ENCODE results near the gene ANKRD53.

The ANKRD53 gene

DNA sequence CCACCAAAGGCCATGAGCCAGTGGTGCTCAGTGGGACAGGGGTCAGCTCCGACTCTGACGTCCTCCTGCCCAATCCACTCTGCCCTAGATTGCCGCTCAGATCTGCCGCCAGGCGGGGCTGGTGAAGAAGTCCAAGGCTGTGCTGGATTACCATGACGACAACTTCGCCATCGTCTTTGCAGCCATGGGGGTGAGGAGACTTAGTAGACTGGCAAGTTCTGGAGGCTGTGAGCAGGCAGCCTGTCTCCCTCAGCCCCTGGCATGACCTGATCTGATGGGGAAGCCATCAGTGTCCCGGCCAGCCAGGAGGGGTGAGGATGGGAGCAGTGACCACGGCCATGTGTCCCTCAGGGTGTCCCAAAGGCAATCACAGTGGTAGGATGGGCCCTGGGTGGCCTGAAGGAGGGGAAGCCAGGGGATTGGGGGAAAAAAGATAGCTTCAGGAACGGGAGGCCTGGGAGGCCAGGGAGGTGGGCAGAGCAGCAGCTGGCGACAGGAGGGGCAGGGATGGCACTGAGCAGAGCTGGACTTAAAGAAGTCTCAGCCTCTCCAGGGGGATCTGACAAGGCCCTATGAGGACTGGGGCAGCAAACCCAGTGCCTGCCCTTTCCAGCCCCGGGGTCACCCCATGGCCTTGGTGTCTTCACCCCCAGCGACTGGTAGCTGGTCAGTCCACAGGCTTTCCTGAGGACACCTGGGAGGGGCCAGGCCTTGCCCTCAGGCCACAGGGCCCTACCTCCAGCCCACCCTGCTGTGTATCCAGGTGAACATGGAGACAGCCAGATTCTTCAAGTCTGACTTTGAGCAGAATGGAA lies 17.4 kb upstream of the ANKRD53 start:
- no peaks in the 10 kb centered on the region for H4K20me1 ChIP-seq (ENCODE audit: insufficient read depth)
- no peak overlapping the region for H3K4me3 ChIP-seq (IDR thresholded peaks at IDR 0.05; ENCODE audit: insufficient read depth, low read depth, low read length)
- no peak overlapping the region for H3K27ac ChIP-seq
- no peak overlapping the region for H3K9ac ChIP-seq
- no peaks in the 10 kb centered on the region for H3K79me2 ChIP-seq (ENCODE audit: insufficient read depth, low read depth)
- peaks cover 6% of the 10 kb centered on the region for H3K27me3 ChIP-seq (ENCODE audit: insufficient read depth, low read depth)
- H2AFZ ChIP-seq (ENCODE audit: low read depth) = no peak overlapping the region
- H3K36me3 ChIP-seq (ENCODE audit: insufficient read depth) = no peaks in the 10 kb centered on the region
- H3K4me1 ChIP-seq (ENCODE audit: low read depth, poor library complexity, severe bottlenecking) = no peaks in the 10 kb centered on the region
- H3K4me2 ChIP-seq = no peak overlapping the region
- TF ChIP-seq CTCF (conservative IDR thresholded peaks at IDR 0.05; ENCODE audit: low read depth, low read length) = no peak

GRCh38 chr2:70961648-70961994 lies 16.8 kb upstream of the ANKRD53 start:
- Histone ChIP-seq H3K4me3 (IDR thresholded peaks at IDR 0.05; ENCODE audit: insufficient read depth, low read depth, low read length) (no peak overlapping the region), H3K36me3 (ENCODE audit: insufficient read depth) (no peaks in the 10 kb centered on the region), H3K27ac (no peak overlapping the region), H3K79me2 (ENCODE audit: insufficient read depth, low read depth) (no peaks in the 10 kb centered on the region), H4K20me1 (ENCODE audit: insufficient read depth) (no peaks in the 10 kb centered on the region), H2AFZ (ENCODE audit: low read depth) (no peak overlapping the region), H3K27me3 (ENCODE audit: insufficient read depth, low read depth) (peaks cover 6% of the 10 kb centered on the region), H3K9ac (no peak overlapping the region), H3K4me2 (no peak overlapping the region), H3K4me1 (ENCODE audit: low read depth, poor library complexity, severe bottlenecking) (no peaks in the 10 kb centered on the region)
- TF ChIP-seq CTCF (conservative IDR thresholded peaks at IDR 0.05; ENCODE audit: low read depth, low read length) = no peak

GRCh38 chr2:70962211-70962884 lies 16.1 kb upstream of the ANKRD53 start:
- peaks cover 6% of the 10 kb centered on the region for H3K27me3 ChIP-seq (ENCODE audit: insufficient read depth, low read depth)
- H3K79me2 ChIP-seq (ENCODE audit: insufficient read depth, low read depth) = no peaks in the 10 kb centered on the region
- no peaks in the 10 kb centered on the region for H3K4me1 ChIP-seq (ENCODE audit: low read depth, poor library complexity, severe bottlenecking)
- H3K4me3 ChIP-seq (IDR thresholded peaks at IDR 0.05; ENCODE audit: insufficient read depth, low read depth, low read length) = no peak overlapping the region
- H2AFZ ChIP-seq (ENCODE audit: low read depth) = no peak overlapping the region
- H3K27ac ChIP-seq = no peak overlapping the region
- no peak for TF ChIP-seq CTCF (conservative IDR thresholded peaks at IDR 0.05; ENCODE audit: low read depth, low read length)
- no peaks in the 10 kb centered on the region for H3K36me3 ChIP-seq (ENCODE audit: insufficient read depth)
- no peaks in the 10 kb centered on the region for H4K20me1 ChIP-seq (ENCODE audit: insufficient read depth)
- no peak overlapping the region for H3K9ac ChIP-seq
- no peak overlapping the region for H3K4me2 ChIP-seq

DNA sequence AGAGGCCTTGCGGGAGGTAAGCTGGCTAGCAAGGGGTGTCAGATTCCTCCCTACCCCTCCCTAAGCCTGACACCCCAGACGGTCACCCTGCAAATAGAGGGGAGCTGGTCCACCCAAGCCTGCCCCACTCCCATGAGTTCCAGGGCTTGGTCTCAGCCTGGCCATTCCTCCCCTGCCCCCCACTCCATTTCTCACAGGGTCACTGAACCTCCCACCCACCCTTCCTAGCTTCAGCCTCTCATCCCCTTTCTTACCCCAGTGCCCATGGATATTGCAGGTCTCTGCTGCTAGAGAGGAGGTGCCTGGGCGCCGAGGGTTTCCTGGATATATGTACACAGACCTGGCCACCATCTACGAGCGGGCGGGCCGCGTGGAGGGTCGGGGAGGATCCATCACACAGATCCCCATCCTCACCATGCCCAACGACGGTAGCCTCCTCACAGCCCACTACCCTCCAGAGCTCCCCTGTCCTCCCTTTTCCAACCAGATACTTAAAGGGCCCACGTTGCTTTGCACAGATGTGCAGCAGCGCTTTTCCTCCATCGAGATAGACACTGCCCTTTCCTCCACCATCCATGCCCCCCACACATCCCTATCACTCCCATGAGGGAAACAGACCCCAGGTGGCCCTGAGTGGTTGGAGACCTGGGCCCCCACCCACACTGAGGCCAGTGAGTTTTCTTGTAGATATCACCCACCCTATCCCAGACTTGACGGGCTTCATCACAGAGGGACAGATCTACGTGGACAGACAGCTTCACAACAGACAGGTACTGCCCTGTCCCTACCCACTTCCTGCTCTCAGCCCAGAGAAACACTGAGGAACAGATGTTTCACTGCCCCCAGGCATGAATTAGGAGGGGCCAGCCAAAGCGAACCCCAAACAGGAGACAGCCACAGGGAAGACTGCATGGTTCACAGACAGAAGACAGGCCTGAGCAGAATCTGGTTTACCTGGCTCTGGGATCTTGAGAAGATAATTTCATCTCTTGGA lies 15.2 kb upstream of the ANKRD53 start:
- Histone ChIP-seq H3K9ac (no peak overlapping the region), H3K27me3 (ENCODE audit: insufficient read depth, low read depth) (peaks cover 6% of the 10 kb centered on the region), H4K20me1 (ENCODE audit: insufficient read depth) (no peaks in the 10 kb centered on the region), H3K27ac (no peak overlapping the region), H3K4me3 (IDR thresholded peaks at IDR 0.05; ENCODE audit: insufficient read depth, low read depth, low read length) (no peak overlapping the region), H2AFZ (ENCODE audit: low read depth) (no peak overlapping the region), H3K79me2 (ENCODE audit: insufficient read depth, low read depth) (no peaks in the 10 kb centered on the region), H3K36me3 (ENCODE audit: insufficient read depth) (no peaks in the 10 kb centered on the region), H3K4me2 (no peak overlapping the region), H3K4me1 (ENCODE audit: low read depth, poor library complexity, severe bottlenecking) (no peaks in the 10 kb centered on the region)
- no peak for TF ChIP-seq CTCF (conservative IDR thresholded peaks at IDR 0.05; ENCODE audit: low read depth, low read length)

Measured in KMS-11 (cell line).